Cardiac muscle cell (in vitro differentiated cells and primary cell): Measurements from ENCODE around the gene MRPS6. TPM values are rescaled to one million over a fixed set of nuclear protein-coding genes. Genes with fewer than 3 reads are reported as not detected.

Experiments used
- DNase-seq, 2 donors: peaks; one replicate each; pipeline versions ENCODE4 v3.0.0 to v3.0.0-alpha.2; 2010 to 2017; ENCODE audit warnings: low read depth in 1 of 2, low spot score in 1 of 2
- H3K27ac ChIP-seq: fragments of 200-600 bp; sonication (generic); 2 replicates; pipeline ENCODE4 v1.5.1; 2016
- H3K27me3 ChIP-seq: fragments of 200-600 bp; sonication (generic); 2 replicates; pipeline ENCODE4 v1.6.0; 2016; ENCODE audit warnings: control low read depth
- H3K36me3 ChIP-seq: fragments of 200-600 bp; sonication (generic); 2 replicates; pipeline ENCODE4 v1.5.1; 2016; ENCODE audit warnings: control low read depth
- H3K4me1 ChIP-seq: fragments of 200-600 bp; sonication (generic); 2 replicates; pipeline ENCODE4 v1.8.1; 2017; ENCODE audit warnings: low read depth, mild to moderate bottlenecking, mixed run types
- H3K4me3 ChIP-seq: fragments of 200-600 bp; sonication (generic); 2 replicates; pipeline ENCODE4 v1.5.1; 2016; ENCODE audit warnings: mild to moderate bottlenecking
- H3K9me3 ChIP-seq: fragments of 200-600 bp; sonication (generic); 2 replicates; pipeline ENCODE4 v1.5.1; 2017; ENCODE audit warnings: low read depth, mild to moderate bottlenecking, control low read depth
- CTCF ChIP-seq: IDR thresholded peaks from 2 replicates; pipeline ENCODE4 v1.5.1; 2012; ENCODE audit warnings: low read depth, mild to moderate bottlenecking, low read length
- polyA plus RNA-seq: library from polyadenylated mRNA; unstranded; fragments of >200 nt; fragmentation: Nextera tagmentation; extraction: Ambion mirVana; gene quantifications from 2 replicates; pipeline ENCODE4 v1.2.1, GENCODE V29; 2016
- total RNA-seq: library from RNA; depleted of rRNA; stranded (reverse); fragments of >200 nt; gene quantifications from 2 replicates; pipeline ENCODE4 v1.2.3, GENCODE V29; 2016

MRPS6 gene
- total and polyA plus RNA-seq, 2 experiments from 2014 or later: 83.8 to 335 TPM

GRCh38 chr21:34077888-34078287 lies 4.5 kb downstream of the MRPS6 start:
- no peaks in the 10 kb centered on the region for H3K27me3 ChIP-seq
- H3K36me3 ChIP-seq: no peaks in the 10 kb centered on the region
- no peak overlapping the region for H3K27ac ChIP-seq
- DNase-seq: no peak
- peak overlapping the region; percentile 6 for H3K4me3 ChIP-seq
- no peak for TF ChIP-seq CTCF
- no peaks in the 10 kb centered on the region for H3K9me3 ChIP-seq
- peaks cover 56% of the 10 kb centered on the region for H3K4me1 ChIP-seq

GRCh38 chr21:34078915-34079314 lies 5.5 kb downstream of the MRPS6 start:
- Histone ChIP-seq H3K36me3 (no peaks in the 10 kb centered on the region), H3K27me3 (no peaks in the 10 kb centered on the region), H3K9me3 (no peaks in the 10 kb centered on the region), H3K4me3 (no peak overlapping the region), H3K27ac (no peak overlapping the region), H3K4me1 (peaks cover 55% of the 10 kb centered on the region)
- no peak for TF ChIP-seq CTCF
- DNase-seq: peak in 1 of 2 donors; percentile 17

- no peak overlapping the region for H3K4me3 ChIP-seq
- no peak for TF ChIP-seq CTCF
- no peaks in the 10 kb centered on the region for H3K36me3 ChIP-seq
- H3K9me3 ChIP-seq: no peaks in the 10 kb centered on the region
- H3K27me3 ChIP-seq: no peaks in the 10 kb centered on the region
- H3K4me1 ChIP-seq: peaks cover 55% of the 10 kb centered on the region
- no peak for DNase-seq
- H3K27ac ChIP-seq: no peak overlapping the region
Measured at GRCh38 chr21:34080710-34081109, 7.3 kb downstream of the MRPS6 start.

- no peaks in the 10 kb centered on the region for H3K36me3 ChIP-seq
- TF ChIP-seq CTCF: no peak
- no peak overlapping the region for H3K27ac ChIP-seq
- H3K27me3 ChIP-seq: no peaks in the 10 kb centered on the region
- H3K4me3 ChIP-seq: no peak overlapping the region
- peaks cover 52% of the 10 kb centered on the region for H3K4me1 ChIP-seq
- no peak for DNase-seq
- no peaks in the 10 kb centered on the region for H3K9me3 ChIP-seq
Measured at GRCh38 chr21:34082769-34083168, 9.4 kb downstream of the MRPS6 start.

GRCh38 chr21:34083357-34083756 lies 10.0 kb downstream of the MRPS6 start:
- TF ChIP-seq CTCF: no peak
- no peaks in the 10 kb centered on the region for H3K27me3 ChIP-seq
- H3K4me3 ChIP-seq: no peak overlapping the region
- DNase-seq: no peak
- peaks cover 46% of the 10 kb centered on the region for H3K4me1 ChIP-seq
- no peak overlapping the region for H3K27ac ChIP-seq
- H3K9me3 ChIP-seq: no peaks in the 10 kb centered on the region
- no peaks in the 10 kb centered on the region for H3K36me3 ChIP-seq

GRCh38 chr21:34085129-34085528 lies 11.8 kb downstream of the MRPS6 start:
- DNase-seq: no peak
- Histone ChIP-seq H3K4me3 (no peak overlapping the region), H3K27me3 (no peaks in the 10 kb centered on the region), H3K36me3 (no peaks in the 10 kb centered on the region), H3K9me3 (no peaks in the 10 kb centered on the region), H3K4me1 (peaks cover 49% of the 10 kb centered on the region), H3K27ac (peak overlapping the region; percentile 2)
- TF ChIP-seq CTCF: no peak
